Fibroblast of skin of right biceps (primary cell): ENCODE data around the gene DNAH17.

Experiments used
- DNase-seq: peaks from one replicate; pipeline ENCODE4 v3.0.0-alpha.2; 2013

DNAH17 gene, protein sequence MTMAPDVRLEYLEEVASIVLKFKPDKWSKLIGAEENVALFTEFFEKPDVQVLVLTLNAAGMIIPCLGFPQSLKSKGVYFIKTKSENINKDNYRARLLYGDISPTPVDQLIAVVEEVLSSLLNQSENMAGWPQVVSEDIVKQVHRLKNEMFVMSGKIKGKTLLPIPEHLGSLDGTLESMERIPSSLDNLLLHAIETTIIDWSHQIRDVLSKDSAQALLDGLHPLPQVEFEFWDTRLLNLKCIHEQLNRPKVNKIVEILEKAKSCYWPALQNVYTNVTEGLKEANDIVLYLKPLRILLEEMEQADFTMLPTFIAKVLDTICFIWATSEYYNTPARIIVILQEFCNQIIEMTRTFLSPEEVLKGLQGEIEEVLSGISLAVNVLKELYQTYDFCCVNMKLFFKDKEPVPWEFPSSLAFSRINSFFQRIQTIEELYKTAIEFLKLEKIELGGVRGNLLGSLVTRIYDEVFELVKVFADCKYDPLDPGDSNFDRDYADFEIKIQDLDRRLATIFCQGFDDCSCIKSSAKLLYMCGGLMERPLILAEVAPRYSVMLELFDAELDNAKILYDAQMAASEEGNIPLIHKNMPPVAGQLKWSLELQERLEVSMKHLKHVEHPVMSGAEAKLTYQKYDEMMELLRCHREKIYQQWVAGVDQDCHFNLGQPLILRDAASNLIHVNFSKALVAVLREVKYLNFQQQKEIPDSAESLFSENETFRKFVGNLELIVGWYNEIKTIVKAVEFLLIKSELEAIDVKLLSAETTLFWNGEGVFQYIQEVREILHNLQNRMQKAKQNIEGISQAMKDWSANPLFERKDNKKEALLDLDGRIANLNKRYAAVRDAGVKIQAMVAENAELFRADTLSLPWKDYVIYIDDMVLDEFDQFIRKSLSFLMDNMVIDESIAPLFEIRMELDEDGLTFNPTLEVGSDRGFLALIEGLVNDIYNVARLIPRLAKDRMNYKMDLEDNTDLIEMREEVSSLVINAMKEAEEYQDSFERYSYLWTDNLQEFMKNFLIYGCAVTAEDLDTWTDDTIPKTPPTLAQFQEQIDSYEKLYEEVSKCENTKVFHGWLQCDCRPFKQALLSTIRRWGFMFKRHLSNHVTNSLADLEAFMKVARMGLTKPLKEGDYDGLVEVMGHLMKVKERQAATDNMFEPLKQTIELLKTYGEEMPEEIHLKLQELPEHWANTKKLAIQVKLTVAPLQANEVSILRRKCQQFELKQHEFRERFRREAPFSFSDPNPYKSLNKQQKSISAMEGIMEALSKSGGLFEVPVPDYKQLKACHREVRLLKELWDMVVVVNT (N-terminal part only)

DNA sequence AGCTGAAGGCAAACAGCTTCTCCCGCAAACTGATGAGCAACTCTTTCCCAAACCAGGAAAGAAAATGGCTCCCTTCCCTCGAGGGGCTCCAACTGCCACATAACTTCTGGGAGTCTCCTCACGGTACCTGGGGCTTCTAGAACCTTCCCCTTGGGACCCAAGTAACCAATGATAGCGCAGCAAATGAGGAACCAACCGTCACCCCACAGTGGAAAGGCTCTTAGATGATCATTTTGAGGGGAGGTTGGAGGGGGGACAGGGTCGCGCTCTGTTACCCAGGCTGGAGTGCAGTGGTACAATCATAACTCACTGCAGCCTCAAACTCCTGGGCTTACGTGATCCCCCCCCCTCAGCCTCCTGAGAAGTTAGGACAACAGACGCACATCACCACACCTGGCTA lies at the start of gene DNAH17:
TSS of gene DNAH17 (minus strand) at position 101 of the 400 bp plus-strand sequence. CDS start 2,339 bp downstream, outside the sequence.
- DNase-seq = no peak

GRCh38 chr17:78624324-78625151 lies 47.3 kb upstream of the DNAH17 start:
- no peak for DNase-seq

DNA sequence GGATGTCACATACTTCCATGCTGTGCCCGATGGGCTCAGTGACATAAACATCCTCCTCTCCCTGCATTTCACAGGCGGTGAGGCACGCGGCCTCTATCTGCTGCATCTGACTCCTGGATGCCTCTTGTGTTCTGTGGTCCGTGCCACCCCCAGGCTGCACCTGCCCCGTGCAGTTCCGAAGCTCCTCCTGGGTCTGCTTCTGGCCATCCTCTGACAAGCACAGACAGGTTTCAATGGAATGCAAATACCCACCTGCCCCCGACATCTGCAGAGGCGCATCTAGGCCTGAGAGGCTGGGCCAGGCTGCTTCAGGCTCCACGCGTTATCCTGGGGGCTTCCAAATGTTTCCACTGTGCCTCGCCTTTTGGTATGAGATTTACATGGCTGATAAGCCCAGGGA lies 46.3 kb upstream of the DNAH17 start:
- DNase-seq = no peak

- no peak for DNase-seq
Observed at GRCh38 chr17:78622491-78623265, 45.5 kb upstream of the DNAH17 start.

DNA sequence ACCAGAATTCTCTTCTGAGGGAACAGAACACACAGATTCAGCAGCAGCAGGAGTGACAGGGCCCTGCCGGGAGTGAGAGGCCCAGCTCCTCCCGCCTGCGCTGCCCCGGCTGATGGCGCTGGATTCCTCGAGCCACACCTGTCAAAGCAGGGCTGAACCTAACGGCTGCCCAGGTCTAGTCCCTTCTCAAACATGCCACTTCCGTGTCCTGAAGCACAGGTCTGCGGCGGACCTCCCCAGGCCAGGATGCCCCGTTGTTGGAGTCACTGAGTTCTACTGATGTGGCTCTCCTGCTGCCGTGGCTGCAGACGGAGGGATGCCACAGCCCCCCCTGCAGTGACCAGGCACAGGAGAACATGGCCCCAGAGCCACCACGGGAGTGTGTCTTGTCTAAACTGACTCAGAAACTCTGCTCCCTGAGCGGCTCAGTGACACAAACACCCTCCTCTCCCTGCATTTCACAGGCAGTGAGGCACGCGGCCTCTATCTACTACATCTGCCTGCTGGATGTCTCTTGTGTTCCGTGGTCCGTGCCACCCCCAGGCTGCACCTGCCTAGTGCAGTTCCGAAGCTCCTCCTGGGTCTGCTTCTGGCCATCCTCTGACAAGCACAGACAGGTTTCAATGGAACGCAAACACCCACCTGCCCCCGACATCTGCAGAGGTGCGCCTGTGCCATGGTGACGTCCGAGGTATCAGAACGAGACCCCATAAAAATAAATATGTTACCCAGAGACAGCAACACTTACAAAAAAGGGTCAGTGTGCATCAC lies 44.7 kb upstream of the DNAH17 start:
- no peak for DNase-seq

DNA sequence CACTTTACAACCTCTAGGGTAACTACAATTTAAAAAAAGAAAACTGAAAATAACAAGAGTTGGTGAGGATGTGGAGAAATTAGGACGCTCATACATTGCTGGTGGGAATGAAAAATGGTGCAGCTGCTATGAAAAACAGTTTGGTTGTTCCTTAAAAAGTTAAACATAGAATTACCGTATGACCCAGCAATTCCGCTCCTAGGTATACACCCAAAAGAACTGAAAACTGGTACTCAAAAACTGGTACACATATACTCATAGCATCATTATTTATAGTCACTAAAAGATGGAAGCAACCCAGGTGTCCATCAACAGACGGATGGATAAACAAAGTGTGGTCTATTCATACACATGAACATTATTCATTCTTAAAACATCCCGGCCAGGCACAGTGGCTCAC lies 42.9 kb upstream of the DNAH17 start:
- no peak for DNase-seq

DNA sequence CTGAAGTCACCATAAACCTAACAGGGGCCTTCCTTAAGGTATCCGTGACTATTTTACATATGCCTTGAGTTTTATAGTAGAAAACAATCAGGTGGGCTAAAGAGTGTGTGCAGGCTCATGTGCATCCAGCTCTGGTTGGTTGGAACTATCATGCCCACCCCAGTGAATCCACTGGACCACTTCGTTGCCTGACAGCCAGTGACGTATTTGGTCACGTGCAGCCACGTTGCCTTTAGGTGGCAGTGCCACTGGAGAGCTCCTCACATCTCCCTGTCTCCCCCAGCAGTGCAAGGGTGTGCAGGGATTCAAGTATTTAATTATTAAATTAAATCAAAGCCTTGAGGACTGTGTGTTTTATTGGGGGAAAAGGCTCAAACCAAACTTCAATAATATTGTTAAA lies 42.1 kb upstream of the DNAH17 start:
- no peak for DNase-seq

- no peak for DNase-seq
Observed at GRCh38 chr17:78618264-78619066, 41.3 kb upstream of the DNAH17 start.

GRCh38 chr17:78617511-78618061 lies 40.4 kb upstream of the DNAH17 start:
- DNase-seq = no peak

DNA sequence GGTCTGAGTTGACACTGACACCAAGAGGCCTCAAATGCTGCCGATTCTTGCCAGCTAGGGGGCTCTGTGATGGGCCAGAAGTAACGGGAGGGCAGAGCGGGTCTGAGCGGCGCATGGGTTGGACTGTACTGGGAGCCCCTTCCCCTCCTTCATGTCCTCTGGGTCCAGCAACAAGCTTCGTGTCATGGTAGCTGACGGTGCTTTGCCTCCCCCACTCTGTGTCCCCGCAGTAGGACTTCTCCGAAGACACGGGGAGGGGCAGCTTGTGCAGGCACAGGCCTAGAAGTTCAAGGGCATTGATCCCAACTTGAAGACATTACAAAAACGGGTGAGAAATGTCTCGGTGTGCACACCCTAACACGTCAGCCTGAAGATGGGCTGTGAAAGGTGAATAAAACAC lies 39.8 kb upstream of the DNAH17 start:
- DNase-seq = no peak

- DNase-seq = no peak
Observed at GRCh38 chr17:78615631-78616030, 38.4 kb upstream of the DNAH17 start.

GRCh38 chr17:78613416-78613815 lies 36.2 kb upstream of the DNAH17 start:
- no peak for DNase-seq

DNA sequence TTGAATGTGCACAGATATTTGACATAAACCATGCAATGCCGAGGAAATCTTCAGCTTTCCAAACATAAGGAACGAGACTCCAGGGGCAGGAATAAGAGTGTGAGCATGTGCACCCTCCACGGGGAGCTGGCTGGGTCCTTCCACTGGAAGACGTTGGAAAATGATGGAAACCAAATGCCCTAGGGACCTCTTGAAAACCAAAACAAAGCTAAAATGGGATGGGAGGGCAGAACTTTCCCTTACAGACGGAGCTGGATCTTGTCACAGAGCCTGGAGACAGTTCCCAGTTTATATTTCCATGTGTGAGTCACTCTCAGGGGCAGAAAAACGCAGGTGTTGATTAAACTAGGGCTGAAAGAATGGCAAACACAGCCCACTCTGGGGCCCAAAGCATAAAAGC lies 34.4 kb upstream of the DNAH17 start:
- DNase-seq = peak; percentile 26

- DNase-seq = no peak
Observed at GRCh38 chr17:78610951-78611511, 33.8 kb upstream of the DNAH17 start.

GRCh38 chr17:78609191-78609641 lies 32.0 kb upstream of the DNAH17 start:
- no peak for DNase-seq

GRCh38 chr17:78608804-78609186 lies 31.6 kb upstream of the DNAH17 start:
- no peak for DNase-seq

- no peak for DNase-seq
Observed at GRCh38 chr17:78608122-78608803, 31.1 kb upstream of the DNAH17 start.

DNA sequence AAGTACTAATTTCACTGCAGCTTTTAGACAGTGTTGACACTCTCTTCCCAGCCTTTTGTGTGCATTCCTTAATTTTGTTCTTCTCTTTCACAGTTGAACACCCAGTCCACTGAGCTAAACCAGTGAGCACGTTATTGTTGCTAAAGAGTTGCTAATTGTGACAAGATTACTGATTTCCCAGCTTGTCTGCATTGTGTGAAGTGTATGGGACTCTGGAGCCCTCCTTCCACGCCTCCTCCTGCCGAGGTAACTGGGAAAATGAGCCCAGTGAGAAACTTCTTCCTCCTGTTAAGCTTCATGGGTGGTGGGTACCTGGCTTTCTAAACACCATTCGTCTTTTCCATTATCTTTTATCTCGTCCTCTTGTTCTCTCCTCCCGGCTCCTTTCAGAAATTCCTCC lies 29.8 kb upstream of the DNAH17 start:
- no peak for DNase-seq
